Fibroblast of mammary gland (primary cell): ENCODE measurements around the gene STARD10.

Source experiments
- DNase-seq: peaks from one replicate; pipeline ENCODE4 v3.0.0-alpha.2; 2010; ENCODE audit warnings: low read depth
- H3K4me3 ChIP-seq: 2 replicates; pipeline ENCODE4 v1.5.1; 2011; ENCODE audit warnings: low read depth, mild to moderate bottlenecking, low read length, moderate library complexity; ENCODE audit not compliant: control insufficient read depth
- TF ChIP-seq, protein P1 (sequence below): conservative IDR thresholded peaks from 2 replicates; pipeline ENCODE4 v1.5.1; 2011; ENCODE audit warnings: low read depth, low read length, inconsistent platforms; ENCODE audit not compliant: control insufficient read depth, insufficient read depth

The STARD10 gene

DNA sequence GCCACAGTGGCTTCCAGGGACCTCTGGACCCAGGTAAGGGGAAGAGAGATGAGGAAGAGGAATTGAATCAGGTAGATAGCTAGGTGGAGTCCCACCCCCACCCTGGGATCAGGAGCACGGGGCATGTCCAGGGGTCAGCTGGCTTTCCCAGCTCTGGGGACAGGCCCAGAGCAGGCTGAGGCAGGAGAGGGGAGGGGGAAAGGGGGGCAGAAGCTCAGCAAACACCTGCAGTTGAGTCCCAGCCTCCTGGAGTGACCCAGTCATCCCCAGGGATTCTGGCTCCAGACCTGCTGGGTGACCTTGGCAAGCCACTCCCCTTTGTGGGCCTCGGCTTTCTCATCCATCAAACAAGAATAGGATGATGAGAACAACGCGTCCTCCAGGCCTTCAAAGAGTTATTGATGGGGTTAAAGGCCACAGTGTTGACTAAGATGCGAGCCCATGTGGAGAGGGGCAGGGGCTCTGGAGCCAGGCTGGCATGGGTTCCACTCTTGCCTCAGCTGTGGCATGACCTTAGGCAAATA lies 16.0 kb downstream of the STARD10 start:
- no peak for DNase-seq
- TF ChIP-seq, protein P1, sequence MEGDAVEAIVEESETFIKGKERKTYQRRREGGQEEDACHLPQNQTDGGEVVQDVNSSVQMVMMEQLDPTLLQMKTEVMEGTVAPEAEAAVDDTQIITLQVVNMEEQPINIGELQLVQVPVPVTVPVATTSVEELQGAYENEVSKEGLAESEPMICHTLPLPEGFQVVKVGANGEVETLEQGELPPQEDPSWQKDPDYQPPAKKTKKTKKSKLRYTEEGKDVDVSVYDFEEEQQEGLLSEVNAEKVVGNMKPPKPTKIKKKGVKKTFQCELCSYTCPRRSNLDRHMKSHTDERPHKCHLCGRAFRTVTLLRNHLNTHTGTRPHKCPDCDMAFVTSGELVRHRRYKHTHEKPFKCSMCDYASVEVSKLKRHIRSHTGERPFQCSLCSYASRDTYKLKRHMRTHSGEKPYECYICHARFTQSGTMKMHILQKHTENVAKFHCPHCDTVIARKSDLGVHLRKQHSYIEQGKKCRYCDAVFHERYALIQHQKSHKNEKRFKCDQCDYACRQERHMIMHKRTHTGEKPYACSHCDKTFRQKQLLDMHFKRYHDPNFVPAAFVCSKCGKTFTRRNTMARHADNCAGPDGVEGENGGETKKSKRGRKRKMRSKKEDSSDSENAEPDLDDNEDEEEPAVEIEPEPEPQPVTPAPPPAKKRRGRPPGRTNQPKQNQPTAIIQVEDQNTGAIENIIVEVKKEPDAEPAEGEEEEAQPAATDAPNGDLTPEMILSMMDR: no peak
- no peak overlapping the region for H3K4me3 ChIP-seq

DNA sequence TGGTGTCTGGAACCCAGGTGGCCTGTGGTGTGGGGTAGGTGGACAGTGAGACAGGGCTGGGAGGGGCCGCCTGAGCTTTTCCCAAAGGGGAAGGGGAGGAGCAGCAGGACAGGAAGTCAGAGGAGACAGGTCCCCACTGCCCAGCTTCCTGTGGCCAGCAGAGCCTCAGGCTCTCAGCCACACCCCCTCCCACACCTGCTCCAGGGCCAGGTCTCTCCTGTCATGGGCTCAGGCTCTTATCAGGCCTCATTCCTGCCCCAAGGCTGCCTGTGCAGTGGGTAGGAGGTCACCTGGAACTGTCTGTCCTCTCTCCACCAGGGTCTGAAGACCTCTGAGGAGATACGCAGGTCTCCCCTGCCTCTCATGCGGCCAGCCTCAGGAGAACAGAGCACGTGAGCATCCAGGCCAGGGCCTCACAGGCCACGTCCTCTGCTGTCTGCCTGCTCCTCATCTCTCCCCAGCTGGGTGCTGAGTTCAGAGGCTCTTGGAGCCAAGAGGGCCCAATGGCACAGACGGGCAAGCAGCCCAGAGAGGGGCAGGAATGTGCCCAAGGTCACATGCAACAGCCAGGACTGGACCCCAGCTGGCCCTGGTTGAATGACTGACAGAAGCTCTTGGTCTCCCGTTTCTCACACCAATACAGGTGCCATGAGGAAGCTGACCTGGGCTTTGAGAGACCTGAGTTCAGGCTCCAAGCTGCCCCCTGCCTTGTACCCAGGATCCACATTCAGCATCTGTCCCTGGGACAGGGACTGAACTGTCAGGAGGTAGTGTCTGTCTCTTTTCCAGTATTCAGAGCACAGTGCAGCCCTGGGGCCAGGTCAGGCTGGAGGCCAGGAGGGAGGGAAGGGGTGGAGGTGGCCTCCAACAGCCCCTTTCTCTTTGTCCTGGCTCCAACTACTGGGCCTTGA lies 16.7 kb downstream of the STARD10 start:
- H3K4me3 ChIP-seq: no peak overlapping the region
- TF ChIP-seq, protein P1: no peak
- no peak for DNase-seq

DNA sequence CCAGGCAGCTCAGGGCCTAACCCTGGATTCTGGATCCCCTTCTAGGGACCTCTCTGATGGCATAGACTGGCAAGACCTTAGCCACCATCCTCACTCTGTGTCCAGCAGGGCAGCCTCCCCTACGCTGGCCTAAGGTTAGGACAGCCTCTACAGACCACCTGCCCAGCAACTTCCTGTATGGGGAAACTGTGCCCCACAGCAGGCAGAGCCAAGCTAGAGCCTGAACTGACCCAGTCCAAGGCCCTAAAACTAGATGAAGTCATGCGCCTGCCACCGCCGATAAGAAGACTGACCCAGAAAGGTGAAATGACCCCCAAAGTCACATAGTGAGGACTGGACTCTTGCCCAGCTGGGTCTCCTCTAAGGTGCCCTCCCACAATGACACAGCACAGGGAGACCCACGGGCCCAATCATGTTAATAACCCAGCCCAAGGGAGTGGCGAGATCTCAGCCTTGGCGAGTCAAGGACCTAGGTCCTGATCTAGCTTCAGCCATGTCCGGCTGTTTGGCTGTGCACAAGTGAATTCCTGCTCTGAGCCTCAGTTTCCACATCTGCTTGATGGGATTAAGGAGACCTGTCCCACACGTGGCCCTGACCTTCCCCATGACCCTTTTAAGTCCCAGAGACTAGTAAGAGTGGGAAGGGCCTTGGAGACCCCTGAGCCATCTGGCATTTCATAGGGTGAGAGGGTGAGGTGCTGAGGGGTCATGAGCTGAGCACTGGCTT lies 17.6 kb downstream of the STARD10 start:
- no peak for DNase-seq
- no peak overlapping the region for H3K4me3 ChIP-seq
- TF ChIP-seq, protein P1: no peak

GRCh38 chr11:72775288-72776110 lies 18.3 kb downstream of the STARD10 start:
- no peak overlapping the region for H3K4me3 ChIP-seq
- TF ChIP-seq, protein P1: no peak
- DNase-seq: no peak

DNA sequence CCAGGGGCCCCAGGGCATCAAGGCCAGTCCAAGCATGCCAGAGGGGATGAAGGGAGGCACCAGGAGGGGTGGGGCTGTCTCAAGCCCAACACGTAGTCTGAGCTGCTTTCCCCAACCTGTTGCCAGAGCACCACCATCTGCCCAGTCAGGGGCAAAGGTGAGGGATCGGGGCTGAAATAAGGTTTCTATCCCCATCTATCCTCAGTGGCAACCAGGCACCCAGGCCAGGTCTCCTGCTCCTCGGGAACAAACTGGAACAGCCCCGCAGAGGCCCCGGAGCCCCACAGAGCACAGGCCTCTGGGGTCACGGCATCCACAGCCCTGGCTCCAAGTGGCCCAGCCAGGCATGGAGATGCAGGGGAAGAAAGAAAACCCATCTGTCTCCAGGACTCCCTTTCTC lies 19.3 kb downstream of the STARD10 start:
- no peak for DNase-seq
- TF ChIP-seq, protein P1: no peak

DNA sequence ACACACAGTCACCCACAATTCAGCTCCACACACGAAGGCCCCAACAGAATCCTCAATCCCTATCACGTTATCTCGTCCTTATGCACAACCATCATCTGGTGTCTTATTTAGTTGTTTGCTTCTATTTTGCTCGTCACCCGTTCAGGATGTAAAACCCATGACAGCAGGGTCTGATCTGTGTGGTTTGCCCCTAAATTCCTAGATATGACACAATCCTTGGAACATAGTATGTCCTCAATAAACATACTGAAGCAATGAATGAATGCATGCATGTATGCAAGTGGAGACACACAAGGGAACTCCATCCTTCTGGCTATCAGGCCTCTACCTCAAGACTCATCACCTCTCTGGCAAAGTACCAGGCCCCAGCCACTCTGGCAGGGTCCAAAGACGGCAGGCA lies 20.2 kb downstream of the STARD10 start:
- peak; percentile 33 for DNase-seq
- no peak overlapping the region for H3K4me3 ChIP-seq
- TF ChIP-seq, protein P1: no peak

More for the DNA sequence above, 19.3 kb downstream of the STARD10 start:
- H3K4me3 ChIP-seq: no peak overlapping the region
